H1 (cell line): Measurements from ENCODE around the gene HAGH. TPM values are rescaled to one million over a fixed set of nuclear protein-coding genes. Genes with fewer than 3 reads are reported as not detected.
"Not testable (repeated sequence)": the region's sequence is repeated elsewhere in the genome, so short reads cannot be mapped to it uniquely, and the experiment has no call there.

Source experiments
- CTCF ChIA-PET: fragments of 300-600 bp; sonication (Branson Sonifier 250); formaldehyde crosslinking; loops from one replicate; lab custom pipeline; 2021; ENCODE audit not compliant: partially characterized antibody; lab: Charles Lee
- POLR2A ChIA-PET: fragments of 300-600 bp; sonication (Branson Sonifier 250); formaldehyde crosslinking; loops from one replicate; lab custom pipeline; 2021; ENCODE audit warnings: inconsistent platforms; ENCODE audit not compliant: partially characterized antibody; lab: Charles Lee
- DNase-seq, 2 experiments: peaks; one replicate each; pipeline versions ENCODE4 v3.0.0 to v3.0.0-alpha.2; 2010 to 2022; ENCODE audit warnings: low spot score in 2 of 2, low read depth in 1 of 2, mixed read lengths in 1 of 2
- FAIRE-seq: peaks from 2 replicates; lab custom pipeline; 2011; peaks lifted over from hg19 to GRCh38; lab: Jason Lieb, UNC
- H2AFZ ChIP-seq: 2 replicates; pipeline ENCODE4 v1.8.1; 2012; ENCODE audit warnings: low read length, inconsistent platforms
- H2AK5ac ChIP-seq: 2 replicates; pipeline ENCODE4 v1.6.1; 2013; ENCODE audit warnings: low read depth, low read length
- H2BK120ac ChIP-seq: replicated peaks from 2 replicates; pipeline ENCODE3; 2013; ENCODE audit warnings: low read depth, low read length, inconsistent platforms
- H2BK12ac ChIP-seq: 2 replicates; pipeline ENCODE4 v1.6.1; 2013; ENCODE audit warnings: low read depth, low read length
- H2BK15ac ChIP-seq: 2 replicates; pipeline ENCODE4 v1.6.1; 2013; ENCODE audit warnings: low read length
- H2BK20ac ChIP-seq: 2 replicates; pipeline ENCODE4 v1.6.1; 2013; ENCODE audit warnings: low read length
- H2BK5ac ChIP-seq: 2 replicates; pipeline ENCODE4 v1.6.1; 2013; ENCODE audit warnings: low read depth, low read length
- H3K14ac ChIP-seq: 2 replicates; pipeline ENCODE4 v1.6.1; 2013; ENCODE audit warnings: inconsistent platforms; ENCODE audit not compliant: insufficient read length
- H3K18ac ChIP-seq: 2 replicates; pipeline ENCODE4 v1.6.1; 2013; ENCODE audit warnings: low read length; ENCODE audit errors: extremely low read depth
- H3K23ac ChIP-seq: 2 replicates; pipeline ENCODE4 v1.6.1; 2013; ENCODE audit warnings: inconsistent platforms; ENCODE audit not compliant: insufficient read length
- H3K23me2 ChIP-seq: 2 replicates; pipeline ENCODE4 v1.6.1; 2013; ENCODE audit warnings: low read depth, low read length
- H3K27ac ChIP-seq: 2 replicates; pipeline ENCODE4 v1.6.1; 2011; ENCODE audit warnings: low read depth, low read length, inconsistent platforms
- H3K27me3 ChIP-seq, 4 experiments: replicated peaks in 1 of 4; 1 replicate in 1 of 4; 2 replicates in 3 of 4; pipeline versions ENCODE4 v1.6.1 to v1.8.1; 2011 to 2013; ENCODE audit warnings: low read length in 3 of 4, mild to moderate bottlenecking in 3 of 4, inconsistent platforms in 2 of 4, mixed read lengths in 2 of 4, moderate library complexity in 1 of 4; ENCODE audit not compliant: control insufficient read depth in 3 of 4, insufficient read depth in 3 of 4; ENCODE audit errors: extremely low read depth in 1 of 4
- H3K36me3 ChIP-seq, 4 experiments: 2 replicates each; pipeline versions ENCODE4 v1.6.1 to v1.8.1; 2011 to 2013; ENCODE audit warnings: mild to moderate bottlenecking in 4 of 4, low read length in 3 of 4, moderate library complexity in 2 of 4, control low read depth in 1 of 4, inconsistent platforms in 1 of 4; ENCODE audit not compliant: insufficient read depth in 4 of 4, control insufficient read depth in 2 of 4
- H3K4ac ChIP-seq: replicated peaks from 2 replicates; pipeline ENCODE3; 2013; ENCODE audit warnings: low read length, low read depth, mixed read lengths, inconsistent platforms; ENCODE audit not compliant: insufficient read length
- H3K4me1 ChIP-seq, 4 experiments: replicated peaks in 1 of 4; 1 replicate in 1 of 4; 2 replicates in 3 of 4; pipeline versions ENCODE4 v1.6.1 to v1.8.1; 2011 to 2013; ENCODE audit warnings: low read length in 3 of 4, inconsistent platforms in 2 of 4, mixed read lengths in 1 of 4; ENCODE audit not compliant: insufficient read depth in 4 of 4, control insufficient read depth in 3 of 4
- H3K4me2 ChIP-seq, 2 experiments: 2 replicates each; pipeline versions ENCODE4 v1.6.1 to v1.8.1; 2011 to 2013; ENCODE audit warnings: low read depth in 2 of 2, low read length in 2 of 2, control low read depth in 1 of 2, inconsistent platforms in 1 of 2, mild to moderate bottlenecking in 1 of 2; ENCODE audit not compliant: insufficient read depth in 1 of 2
- H3K4me3 ChIP-seq, 4 experiments: fragments of 200-600, 300-600 bp in 1 of 4; sonication (generic), shearing (Covaris generic), sonication (Bioruptor Twin) in 1 of 4; 2 replicates each; pipeline versions ENCODE4 v1.5.1 to v1.8.1; 2011 to 2016; ENCODE audit warnings: low read length in 4 of 4, low read depth in 3 of 4, control low read depth in 2 of 4, inconsistent platforms in 2 of 4, mild to moderate bottlenecking in 2 of 4, mixed read lengths in 1 of 4, moderate library complexity in 1 of 4; ENCODE audit not compliant: insufficient read depth in 2 of 4; ENCODE audit errors: extremely low read depth in 1 of 4
- H3K56ac ChIP-seq: replicated peaks from 2 replicates; pipeline ENCODE3; 2013; ENCODE audit warnings: low read depth, mild to moderate bottlenecking, mixed read lengths, low read length, inconsistent platforms; ENCODE audit not compliant: insufficient read length
- H3K79me1 ChIP-seq: 2 replicates; pipeline ENCODE4 v1.6.1; 2013; ENCODE audit warnings: low read depth, low read length, control low read depth
- H3K79me2 ChIP-seq, 2 experiments: 2 replicates each; pipeline versions ENCODE4 v1.6.1 to v1.8.1; 2012 to 2013; ENCODE audit warnings: low read length in 2 of 2, mild to moderate bottlenecking in 2 of 2, inconsistent platforms in 1 of 2; ENCODE audit not compliant: insufficient read depth in 2 of 2, control insufficient read depth in 1 of 2
- H3K9ac ChIP-seq, 4 experiments: replicated peaks in 1 of 4; 1 replicate in 1 of 4; 2 replicates in 3 of 4; pipeline versions ENCODE4 v1.6.1 to v1.8.1; 2011 to 2013; ENCODE audit warnings: low read depth in 3 of 4, low read length in 3 of 4, control low read depth in 2 of 4, mild to moderate bottlenecking in 2 of 4, moderate library complexity in 2 of 4, inconsistent platforms in 1 of 4; ENCODE audit errors: extremely low read depth in 1 of 4
- H3K9me3 ChIP-seq, 2 experiments: 2 replicates each; pipeline versions ENCODE4 v1.6.1 to v1.8.1; 2012 to 2013; ENCODE audit warnings: mild to moderate bottlenecking in 2 of 2, moderate library complexity in 2 of 2, control low read depth in 1 of 2, inconsistent platforms in 1 of 2, low read depth in 1 of 2, low read length in 1 of 2, mixed read lengths in 1 of 2; ENCODE audit not compliant: insufficient read depth in 2 of 2
- H4K20me1 ChIP-seq, 2 experiments: replicated peaks in 1 of 2; 2 replicates each; pipeline versions ENCODE3 to v1.8.1; 2011 to 2013; ENCODE audit warnings: inconsistent platforms in 2 of 2, low read length in 2 of 2, mild to moderate bottlenecking in 1 of 2; ENCODE audit not compliant: insufficient read depth in 2 of 2, control insufficient read depth in 1 of 2
- H4K5ac ChIP-seq: 2 replicates; pipeline ENCODE4 v1.6.1; 2013; ENCODE audit warnings: low read length, low read depth, mixed read lengths, inconsistent platforms; ENCODE audit not compliant: insufficient read length
- H4K8ac ChIP-seq: 2 replicates; pipeline ENCODE4 v1.8.0; 2013; ENCODE audit warnings: mild to moderate bottlenecking, moderate library complexity, low read length, inconsistent platforms; ENCODE audit not compliant: insufficient read depth; ENCODE audit errors: extremely low read depth
- H4K91ac ChIP-seq: replicated peaks from 2 replicates; pipeline ENCODE3; 2013; ENCODE audit warnings: low read length, mixed read lengths, inconsistent platforms; ENCODE audit not compliant: insufficient read length
- CHD1 ChIP-seq: IDR thresholded peaks from 2 replicates; pipeline ENCODE4 v1.6.1; 2012; ENCODE audit warnings: low read depth, low read length, improper control_type of control experiment
- FOSL1 ChIP-seq: IDR thresholded peaks from 2 replicates; pipeline ENCODE4 v1.6.1; 2011; ENCODE audit warnings: mild to moderate bottlenecking, low read depth, low read length, moderate library complexity; ENCODE audit not compliant: insufficient read depth
- JUN ChIP-seq: IDR thresholded peaks from 2 replicates; pipeline ENCODE4 v1.6.1; 2011; ENCODE audit warnings: low read depth, mild to moderate bottlenecking, improper control_type of control experiment, low read length
- NRF1 ChIP-seq: IDR thresholded peaks from 2 replicates; pipeline ENCODE4 v1.6.1; 2011; ENCODE audit warnings: mild to moderate bottlenecking, low read depth, low read length, improper control_type of control experiment
- SP2 ChIP-seq: IDR thresholded peaks from 2 replicates; pipeline ENCODE4 v1.6.1; 2012; ENCODE audit warnings: mild to moderate bottlenecking, low read length, inconsistent platforms
- TEAD4 ChIP-seq: IDR thresholded peaks from 2 replicates; pipeline ENCODE4 v1.6.1; 2012; ENCODE audit warnings: low read depth, low read length, inconsistent platforms, mixed read lengths
- WGBS, 2 experiments: shearing (Covaris generic) in 1 of 2; methylation state at CpG; one replicate each; pipeline versions ENCODE4 v1.1.6 to v1.1.7; 2013 to 2015; ENCODE audit warnings: low lambda C conversion rate in 2 of 2, mixed read lengths in 2 of 2, inconsistent platforms in 1 of 2, low coverage in 1 of 2, missing lambda C conversion rate in 1 of 2; ENCODE audit not compliant: insufficient replicate concordance in 2 of 2, insufficient coverage in 1 of 2, insufficient read length in 1 of 2; ENCODE audit errors: extremely low coverage in 1 of 2, missing lambda C conversion rate in 1 of 2; 5-methylcytosine and 5-hydroxymethylcytosine counted together
- polyA plus RNA-seq, 7 experiments: library from polyadenylated mRNA; depleted of rRNA in 3 of 7; stranded (reverse) in 5 of 7; unstranded in 2 of 7; fragments of >200 nt in 5 of 7; fragments of 200-250 nt in 2 of 7; gene quantifications; 1 replicate in 5 of 7; 2 replicates in 1 of 7; 4 replicates in 1 of 7; pipeline versions ENCODE4 v1.2.1 to v1.2.3, GENCODE V29; 2011 to 2013; ENCODE audit warnings: missing spikeins in 2 of 7, mixed read lengths in 2 of 7
- total RNA-seq: library from RNA; stranded (reverse); fragmentation: NEBNext Ultra II Directional; extraction: Animal tissue kit (Norgen Biotek cat#: 25700); gene quantifications from 2 replicates; pipeline ENCODE4 v1.2.1, GENCODE V29; 2021

Gene HAGH
- total and polyA plus RNA-seq, 2 of the 8 experiments (the other 6 are each of a cell fraction or from before 2014, with no cell fraction given): 28.7 to 40.6 TPM

DNA sequence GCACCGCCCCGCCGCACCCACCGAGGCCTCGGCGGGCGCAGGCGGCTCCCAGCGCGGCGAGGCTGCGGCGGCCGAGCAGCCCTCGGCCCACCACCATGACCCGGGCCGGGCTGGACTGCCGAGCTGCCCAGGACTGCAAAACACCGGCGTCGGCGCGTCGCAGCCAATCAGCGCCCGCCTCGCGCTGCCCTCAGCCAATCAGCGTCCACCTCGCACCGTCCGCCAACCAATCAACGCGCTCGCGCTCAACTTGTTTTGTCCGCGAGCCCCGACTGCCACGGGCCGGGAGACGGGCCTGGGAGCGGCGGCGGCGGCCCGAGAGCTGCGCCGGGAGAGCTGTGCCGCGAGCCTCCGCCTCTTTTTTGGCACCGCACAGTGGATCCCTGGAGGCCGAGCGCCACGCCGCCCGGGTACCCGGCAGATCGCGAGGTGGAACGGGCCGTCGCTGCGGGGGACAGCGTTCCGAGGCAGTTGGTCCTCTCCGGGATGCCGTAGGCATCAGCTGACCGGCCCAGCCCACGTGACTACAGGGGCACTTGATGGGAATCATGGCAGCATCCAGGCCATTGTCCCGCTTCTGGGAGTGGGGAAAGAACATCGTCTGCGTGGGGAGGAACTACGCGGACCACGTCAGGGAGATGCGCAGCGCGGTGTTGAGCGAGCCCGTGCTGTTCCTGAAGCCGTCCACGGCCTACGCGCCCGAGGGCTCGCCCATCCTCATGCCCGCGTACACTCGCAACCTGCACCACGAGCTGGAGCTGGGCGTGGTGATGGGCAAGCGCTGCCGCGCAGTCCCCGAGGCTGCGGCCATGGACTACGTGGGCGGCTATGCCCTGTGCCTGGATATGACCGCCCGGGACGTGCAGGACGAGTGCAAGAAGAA, at the start of gene HAGH, which contains the start of gene FAHD1 (continued):
- TF ChIP-seq FOSL1 (no peak), TEAD4 (peak; percentile 37; the same call in 1 of the 2 replicates), JUN (no peak), NRF1 (no peak), CHD1 (no peak), SP2 (0 out of 2 replicates have a peak, but pooled peaks have one; percentile 14)

DNA sequence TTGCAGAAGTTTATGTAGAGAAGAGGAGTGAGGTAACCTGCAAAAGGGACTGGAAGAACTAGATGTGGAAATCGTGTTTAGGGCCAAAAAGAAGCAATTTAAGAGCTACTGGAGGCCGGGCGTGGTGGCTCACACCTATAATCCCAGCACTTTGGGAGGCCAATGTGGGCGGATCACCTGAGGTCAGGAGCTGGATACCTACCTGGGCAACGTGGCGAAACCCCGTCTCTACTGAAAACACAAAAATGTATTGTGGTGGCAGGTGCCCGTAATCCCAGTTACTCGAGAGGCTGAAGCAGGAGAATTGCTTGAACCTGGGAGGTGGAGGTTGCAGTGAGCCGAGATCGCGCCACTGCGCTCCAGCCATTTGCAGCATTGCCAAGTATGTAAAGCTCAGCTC, 49.4 kb upstream of the HAGH start:
- H2BK20ac ChIP-seq, H4K91ac ChIP-seq, H3K9me3 ChIP-seq, H3K4me3 ChIP-seq, H3K27ac ChIP-seq, H4K20me1 ChIP-seq, H2BK15ac ChIP-seq, H3K4me1 ChIP-seq, H3K56ac ChIP-seq, H3K79me1 ChIP-seq, H3K23me2 ChIP-seq, H3K4ac ChIP-seq, H2BK12ac ChIP-seq, H3K18ac ChIP-seq, H3K79me2 ChIP-seq, H4K8ac ChIP-seq, H2AFZ ChIP-seq, H2BK120ac ChIP-seq, H2AK5ac ChIP-seq, FAIRE-seq, H3K9ac ChIP-seq, H3K23ac ChIP-seq, POLR2A ChIA-PET, H2BK5ac ChIP-seq, H3K4me2 ChIP-seq, DNase-seq, H3K36me3 ChIP-seq, H4K5ac ChIP-seq, H3K14ac ChIP-seq: not testable (repeated sequence)
- CTCF ChIA-PET: interaction anchor here (0.5 to 3.6 kb wide), 7 partner anchors 8 to 65 kb away, joined by 3 to 13 read pairs (median 4); no protein-coding TSS in a partner anchor
- WGBS, 2 experiments: 90% methylated on average over 13 of the region's 13 CpGs; no CpG with 5 or more reads in 1 of the 2 experiments
- H3K27me3 ChIP-seq: peaks cover 0 to 18% (median 6%) of the 10 kb centered on the region in 4 experiments; a peak in 6 of 7 replicates
